ENCODE results near the gene ATPAF2.
A peak's percentile ranks its signal among the peaks of the same experiment; 100 is the strongest.

The ATPAF2 gene

GRCh38 chr17:17989081-17989480 is 49.9 kb downstream of the ATPAF2 start:
- DNase-seq (ENCODE audit: extremely low spot score, insufficient read length, low read depth) (no peak), FAIRE-seq (no peak)

DNA sequence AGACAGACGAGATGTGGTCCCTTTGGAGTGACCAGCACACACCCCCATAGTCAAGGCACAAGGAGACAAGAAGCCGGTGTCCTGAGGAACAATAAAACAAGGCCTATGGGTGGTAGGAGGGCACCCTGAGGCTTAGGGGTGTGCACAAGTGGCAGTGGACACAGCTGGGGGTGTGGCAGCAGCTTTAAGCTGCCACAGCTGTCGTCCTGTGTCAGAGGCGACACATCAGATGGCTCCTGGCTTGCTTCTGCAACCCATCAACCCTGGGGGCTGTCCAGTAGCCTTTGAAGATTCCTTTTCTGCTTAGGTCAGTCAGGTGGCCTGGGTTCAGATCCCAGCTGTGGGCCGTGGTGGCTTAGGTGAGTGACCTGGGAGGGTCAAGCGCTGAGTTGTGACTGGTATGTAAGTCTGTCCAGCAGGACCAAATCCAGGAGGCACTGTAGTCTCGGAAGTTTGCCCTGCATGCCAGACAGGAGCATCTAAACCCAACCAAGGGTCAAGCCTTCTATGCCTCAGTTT is 50.5 kb downstream of the ATPAF2 start:
- FAIRE-seq (no peak), DNase-seq (ENCODE audit: extremely low spot score, insufficient read length, low read depth) (no peak)

DNA sequence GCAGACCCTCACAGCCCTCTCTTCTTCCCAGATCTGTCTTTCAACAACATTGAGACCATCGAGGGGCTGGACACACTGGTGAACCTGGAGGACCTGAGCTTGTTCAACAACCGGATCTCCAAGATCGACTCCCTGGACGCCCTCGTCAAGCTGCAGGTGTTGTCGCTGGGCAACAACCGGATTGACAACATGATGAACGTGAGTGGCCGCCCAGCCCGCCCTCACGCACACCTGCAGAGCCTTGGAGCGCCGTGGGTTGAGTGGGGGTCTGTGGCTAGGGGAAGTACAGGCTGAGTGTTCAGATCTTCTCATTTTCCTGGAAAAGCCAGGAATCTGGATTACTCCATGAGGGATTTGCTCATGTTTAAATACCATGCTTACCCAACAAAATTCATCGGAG is 51.1 kb downstream of the ATPAF2 start:
- FAIRE-seq (no peak), DNase-seq (ENCODE audit: extremely low spot score, insufficient read length, low read depth) (no peak)

GRCh38 chr17:17987187-17987896 is 51.6 kb downstream of the ATPAF2 start:
- DNase-seq (ENCODE audit: extremely low spot score, insufficient read length, low read depth) (no peak), FAIRE-seq (no peak)

DNA sequence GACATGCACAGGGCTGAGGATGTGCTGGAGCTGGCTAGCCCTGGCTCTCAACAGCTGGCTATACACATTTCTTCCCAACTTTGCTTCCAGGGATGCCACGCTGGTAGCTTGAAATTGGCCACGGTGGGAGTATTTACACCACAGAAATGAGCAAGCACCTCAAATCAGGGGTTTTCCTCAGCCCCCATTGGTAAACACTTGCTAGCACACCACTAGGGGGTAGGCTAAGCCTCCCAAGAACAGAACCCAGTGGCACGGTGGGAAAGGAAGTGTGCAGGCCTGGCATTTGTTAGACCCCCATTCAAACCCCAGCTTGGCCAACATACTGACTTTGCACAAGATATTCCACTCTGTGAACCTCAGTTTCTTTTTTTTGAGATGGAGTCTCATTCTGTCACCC is 53.4 kb downstream of the ATPAF2 start:
- FAIRE-seq (no peak), DNase-seq (ENCODE audit: extremely low spot score, insufficient read length, low read depth) (no peak)

DNA sequence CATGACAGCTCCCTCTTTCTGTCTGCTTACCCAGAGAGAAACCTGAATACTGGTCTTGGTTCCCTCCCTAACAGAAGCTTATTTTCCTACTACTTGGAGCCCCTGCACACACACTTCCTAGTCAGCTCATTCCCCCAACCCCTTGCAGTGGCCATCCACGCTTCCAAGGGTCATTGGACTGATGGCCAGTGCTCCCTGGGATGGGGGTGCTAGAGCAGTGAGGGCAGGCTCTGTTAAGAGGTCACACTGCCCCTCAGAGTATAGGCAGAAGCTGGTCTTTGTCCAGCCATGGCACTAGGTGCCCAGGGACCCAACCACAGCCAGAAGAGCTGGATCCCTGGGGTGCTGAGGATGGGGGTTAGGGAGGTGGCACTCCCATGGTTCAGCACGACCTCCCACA is 53.8 kb downstream of the ATPAF2 start:
- FAIRE-seq (no peak), DNase-seq (ENCODE audit: extremely low spot score, insufficient read length, low read depth) (no peak)

- no peak for DNase-seq (ENCODE audit: extremely low spot score, insufficient read length, low read depth)
- FAIRE-seq, result no peak
Measured at GRCh38 chr17:17983776-17984175, 55.2 kb downstream of the ATPAF2 start.

DNA sequence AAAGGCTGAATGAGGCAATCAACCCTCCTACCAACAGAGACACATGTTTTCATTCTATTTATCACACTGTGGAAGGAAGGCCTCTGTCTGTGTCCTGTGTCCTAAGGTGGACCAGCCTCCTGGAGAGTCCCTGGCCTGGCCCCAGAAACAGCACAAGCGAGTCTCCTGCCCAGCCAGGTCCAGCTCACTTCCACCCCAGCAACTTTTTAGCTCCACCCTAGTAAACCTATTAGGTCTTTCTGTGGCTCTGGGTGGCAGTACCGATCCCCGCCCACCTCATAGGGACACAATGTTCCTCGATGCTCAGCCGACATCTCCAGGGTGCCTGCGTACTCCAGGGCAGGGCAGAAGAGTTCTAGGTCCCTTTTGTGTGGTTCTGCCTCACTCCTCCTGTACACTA is 55.6 kb downstream of the ATPAF2 start:
- FAIRE-seq (no peak), DNase-seq (ENCODE audit: extremely low spot score, insufficient read length, low read depth) (no peak)

DNA sequence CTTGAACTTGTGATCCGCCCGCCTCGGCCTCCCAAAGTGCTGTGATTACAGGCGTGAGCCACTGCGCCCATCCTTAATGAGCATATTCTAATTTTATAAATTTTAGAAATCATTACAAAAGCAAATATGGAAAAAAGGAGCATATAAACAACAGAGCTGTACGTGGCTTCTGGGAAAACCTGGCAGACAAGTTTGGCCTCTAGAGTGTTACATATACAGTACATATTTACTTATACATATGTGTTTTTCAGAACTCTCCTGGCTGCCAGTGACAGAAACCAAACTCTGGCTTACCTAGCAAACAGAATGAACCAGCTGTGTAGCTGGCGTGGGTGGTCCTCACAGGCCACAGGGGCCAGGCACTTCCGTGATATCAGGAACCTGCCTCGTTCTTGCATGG is 56.2 kb downstream of the ATPAF2 start:
- DNase-seq (ENCODE audit: extremely low spot score, insufficient read length, low read depth) (no peak), FAIRE-seq (no peak)

GRCh38 chr17:17981330-17981729 is 57.6 kb downstream of the ATPAF2 start:
- FAIRE-seq, result no peak

GRCh38 chr17:17979778-17980177 is 59.2 kb downstream of the ATPAF2 start:
- no peak for DNase-seq (ENCODE audit: extremely low spot score, insufficient read length, low read depth)
- FAIRE-seq, result no peak

More at GRCh38 chr17:17981330-17981729, 57.6 kb downstream of the ATPAF2 start:
- no peak for DNase-seq (ENCODE audit: extremely low spot score, insufficient read length, low read depth)

DNA sequence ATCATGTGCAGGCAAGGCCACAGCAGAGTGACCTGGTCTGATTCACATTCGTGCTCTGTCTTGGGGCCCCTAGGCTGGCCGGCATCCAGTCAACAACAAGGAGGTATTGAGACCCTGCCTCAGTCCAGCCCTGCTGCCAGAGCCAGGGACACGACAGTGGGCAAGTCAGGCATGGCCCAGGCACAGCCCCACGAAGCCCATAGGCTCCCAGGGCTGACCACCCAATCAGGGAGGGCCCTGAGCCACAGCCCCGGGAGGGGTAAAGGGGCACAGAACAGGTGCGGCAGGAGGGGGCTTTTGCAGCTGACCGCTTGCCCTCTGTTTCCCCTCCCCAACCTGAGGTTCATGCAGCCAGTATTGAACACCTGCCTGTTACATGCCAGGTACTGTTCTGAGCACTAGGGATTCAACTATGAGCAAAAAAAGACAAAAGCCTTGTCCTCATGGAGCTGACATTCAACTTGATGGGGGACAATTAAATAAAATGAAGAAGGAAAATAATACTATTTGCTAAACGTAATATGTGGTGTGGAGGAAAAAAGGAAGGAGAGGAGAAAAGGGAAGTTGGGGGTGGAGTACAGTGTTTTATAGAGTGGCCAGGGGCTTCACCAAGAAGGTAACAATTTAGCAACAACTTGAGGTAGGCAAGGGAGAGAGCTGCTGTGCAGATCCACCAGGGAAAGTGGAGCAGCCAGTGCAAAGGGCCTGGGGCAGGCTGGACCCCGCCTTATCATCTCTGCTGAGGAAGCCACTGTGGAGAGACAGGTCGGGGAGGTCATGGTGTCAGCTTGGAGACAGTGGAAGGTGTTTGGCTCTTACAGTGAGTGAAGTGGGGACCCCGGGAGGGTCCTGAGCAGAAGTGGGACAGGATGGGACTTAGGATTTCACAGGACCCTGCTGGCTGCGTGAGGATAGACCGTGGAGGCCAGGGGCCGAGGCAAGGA is 60.2 kb downstream of the ATPAF2 start:
- DNase-seq (ENCODE audit: extremely low spot score, insufficient read length, low read depth), result no peak
- FAIRE-seq, result no peak

GRCh38 chr17:17976931-17977570 is 61.9 kb downstream of the ATPAF2 start:
- DNase-seq (ENCODE audit: extremely low spot score, insufficient read length, low read depth) (no peak), FAIRE-seq (no peak)

DNA sequence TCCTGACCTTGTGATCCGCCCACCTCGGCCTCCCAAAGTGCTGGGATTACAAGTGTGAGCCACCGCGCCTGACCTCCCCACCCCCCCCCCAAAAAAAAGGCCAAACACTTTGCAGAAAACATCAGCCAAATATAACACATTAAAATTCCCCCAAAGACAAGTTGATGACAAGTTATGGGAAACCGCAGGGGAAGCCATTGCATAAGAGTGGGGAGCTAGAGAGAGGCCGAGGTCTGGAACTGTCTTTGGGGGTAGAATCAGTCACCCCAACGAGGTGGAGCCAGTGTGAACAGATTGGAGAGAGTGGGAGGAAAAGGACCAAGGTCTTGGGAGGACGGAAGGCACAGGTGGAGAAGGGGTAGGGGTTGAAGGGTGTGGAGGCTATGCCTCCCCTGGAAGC is 63.5 kb downstream of the ATPAF2 start:
- FAIRE-seq (no peak), DNase-seq (ENCODE audit: extremely low spot score, insufficient read length, low read depth) (no peak)

GRCh38 chr17:17972952-17973254 is 66.1 kb downstream of the ATPAF2 start:
- DNase-seq (ENCODE audit: extremely low spot score, insufficient read length, low read depth) (no peak), FAIRE-seq (no peak)

- FAIRE-seq (peak; percentile 100), DNase-seq (ENCODE audit: extremely low spot score, insufficient read length, low read depth) (peak; percentile 97)
Measured at GRCh38 chr17:17972126-17972951, 66.6 kb downstream of the ATPAF2 start, which contains the start of the genes DRC3 and TOM1L2. Gene DRC3 (plus strand): TSS chr17:17972862. CDS start chr17:17977599, 4,737 bp downstream. Gene TOM1L2 (minus strand): TSS chr17:17972400. CDS start chr17:17972313, 87 bp downstream.

GRCh38 chr17:17971431-17972125 is 67.4 kb downstream of the ATPAF2 start:
- DNase-seq (ENCODE audit: extremely low spot score, insufficient read length, low read depth) (no peak), FAIRE-seq (no peak)

- no peak for FAIRE-seq
- no peak for DNase-seq (ENCODE audit: extremely low spot score, insufficient read length, low read depth)
Measured at GRCh38 chr17:17970699-17971430, 68.1 kb downstream of the ATPAF2 start.
